Activated effector memory CD4-positive, alpha-beta T cell treated with anti-CD3 and anti-CD28 coated beads, Interleukin-2, amount 50 U/mL, for 16 hours (primary cell): ENCODE measurements around the gene WDR43.
A peak's percentile ranks its signal among the peaks of the same experiment; 100 is the strongest.

Experiments used
- DNase-seq: peaks from one replicate; pipeline ENCODE4 v3.0.0-alpha.2; 2020

Gene WDR43

DNA sequence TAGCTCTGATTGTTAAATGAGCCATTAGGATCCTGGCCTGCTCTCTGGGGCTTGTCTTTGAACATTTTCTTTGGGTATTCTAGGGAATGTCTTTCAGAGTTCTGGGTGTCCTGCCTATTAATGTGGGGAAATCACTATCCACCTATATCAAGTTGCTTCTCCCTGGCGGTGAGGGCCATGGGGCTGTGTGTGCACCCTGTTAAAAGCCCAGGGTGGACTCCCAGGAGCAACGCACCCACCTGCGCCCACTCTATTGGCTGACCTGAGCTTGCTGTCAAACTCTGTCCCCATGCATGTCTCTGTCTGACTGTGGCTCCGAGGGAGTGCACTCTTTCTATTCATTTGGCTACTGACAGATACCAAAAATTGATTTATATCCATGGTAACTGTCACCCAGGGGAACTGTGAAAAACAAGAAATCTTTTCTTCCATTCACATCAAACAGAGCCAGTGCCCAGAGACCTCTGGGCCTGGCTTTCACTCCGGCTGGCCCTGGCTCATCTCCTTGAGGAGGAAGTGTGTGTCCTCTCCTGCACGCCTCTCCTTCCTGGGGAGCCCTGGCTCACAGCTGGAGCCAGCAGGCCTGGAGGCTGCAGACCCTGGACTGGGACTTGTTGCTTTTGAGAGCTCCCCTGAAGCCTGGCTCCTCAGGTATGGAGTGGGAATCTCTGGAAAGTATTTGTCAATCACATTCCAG, 76.1 kb downstream of the WDR43 start:
- DNase-seq: no peak

DNA sequence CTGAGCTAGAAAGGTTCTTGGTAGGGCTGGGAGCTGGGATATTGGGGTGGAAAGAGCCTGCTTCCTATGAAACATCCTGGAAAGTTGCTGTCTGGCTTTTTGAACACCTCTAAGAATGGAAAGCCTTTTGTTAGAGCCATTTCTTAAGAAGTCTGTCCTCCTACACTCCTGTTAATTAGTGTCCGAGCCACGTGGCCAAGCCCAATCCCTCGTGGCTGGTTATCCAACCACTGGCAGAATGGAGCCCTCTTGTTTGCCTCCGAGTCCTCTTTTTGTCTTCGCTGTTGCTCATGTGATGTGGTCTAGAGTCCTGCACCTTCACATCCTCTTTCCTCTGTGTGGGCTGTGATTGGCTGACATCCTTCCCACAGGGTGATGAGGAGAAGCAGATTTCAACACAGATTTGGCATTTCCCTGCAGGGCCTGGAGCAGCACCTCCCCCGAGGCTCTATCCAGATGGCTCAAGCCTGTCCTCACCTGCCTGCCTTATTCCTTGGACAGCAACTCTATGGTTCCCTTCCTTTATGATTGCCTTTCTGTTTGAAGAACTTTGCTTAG, 78.4 kb downstream of the WDR43 start:
- peak; percentile 62 for DNase-seq

DNA sequence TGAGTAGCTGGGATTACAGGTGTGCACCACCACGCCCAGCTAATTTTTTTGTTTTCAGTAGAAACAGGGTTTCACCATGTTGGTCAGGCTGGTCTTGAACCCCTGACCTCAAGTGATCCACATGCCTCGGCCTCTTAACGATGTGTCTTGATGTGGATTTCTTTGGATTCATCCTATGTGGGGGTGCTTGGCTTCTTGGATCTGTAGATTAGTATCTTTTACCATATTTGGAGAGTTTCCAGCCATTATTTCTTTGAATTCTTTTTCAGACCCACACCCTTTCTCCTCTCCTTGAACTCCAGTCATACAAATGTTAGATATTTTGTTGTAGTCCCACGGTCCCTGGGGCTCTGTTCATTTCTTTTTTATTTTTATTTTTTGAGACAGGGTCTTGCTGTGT, 79.8 kb downstream of the WDR43 start:
- DNase-seq: peak; percentile 16

DNA sequence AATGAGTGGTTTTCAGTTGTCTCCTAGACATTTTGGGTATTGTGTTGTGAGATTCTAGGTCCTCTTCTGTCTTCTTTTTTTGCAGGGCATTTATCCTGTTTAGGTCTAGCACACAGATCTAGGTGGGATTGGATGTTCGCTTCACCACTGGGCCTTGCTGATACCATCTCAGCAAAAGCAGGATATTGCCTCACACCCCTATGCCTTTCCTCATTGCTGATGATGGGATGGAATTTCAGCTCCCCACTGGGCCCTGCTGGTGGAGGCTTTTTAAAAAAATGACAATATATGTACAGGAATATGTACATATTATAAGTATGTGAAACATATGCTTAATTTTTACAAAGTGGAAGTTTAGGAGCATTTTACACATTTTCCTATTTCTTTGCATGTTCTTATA, 81.2 kb downstream of the WDR43 start:
- no peak for DNase-seq

DNA sequence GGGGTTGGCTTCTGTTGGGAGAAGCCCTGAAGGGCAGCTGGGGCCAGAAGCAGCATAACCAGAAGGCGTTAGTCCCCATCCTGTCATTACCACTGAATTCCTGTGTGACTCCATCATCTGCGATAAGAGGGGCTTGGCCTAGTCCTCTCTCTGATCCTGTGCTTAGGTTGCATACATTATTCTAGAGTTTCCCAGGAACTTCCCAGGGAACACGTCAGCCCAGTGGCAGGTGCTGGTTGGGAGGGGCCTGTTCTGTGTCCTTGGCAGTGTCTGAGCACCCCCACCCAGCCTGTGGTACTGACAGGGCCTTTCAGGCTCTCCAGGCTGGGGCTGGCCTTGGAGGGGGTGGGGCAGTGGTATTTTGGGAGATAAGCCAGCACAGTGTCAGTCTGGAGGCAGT, 82.1 kb downstream of the WDR43 start:
- DNase-seq: peak; percentile 28

DNA sequence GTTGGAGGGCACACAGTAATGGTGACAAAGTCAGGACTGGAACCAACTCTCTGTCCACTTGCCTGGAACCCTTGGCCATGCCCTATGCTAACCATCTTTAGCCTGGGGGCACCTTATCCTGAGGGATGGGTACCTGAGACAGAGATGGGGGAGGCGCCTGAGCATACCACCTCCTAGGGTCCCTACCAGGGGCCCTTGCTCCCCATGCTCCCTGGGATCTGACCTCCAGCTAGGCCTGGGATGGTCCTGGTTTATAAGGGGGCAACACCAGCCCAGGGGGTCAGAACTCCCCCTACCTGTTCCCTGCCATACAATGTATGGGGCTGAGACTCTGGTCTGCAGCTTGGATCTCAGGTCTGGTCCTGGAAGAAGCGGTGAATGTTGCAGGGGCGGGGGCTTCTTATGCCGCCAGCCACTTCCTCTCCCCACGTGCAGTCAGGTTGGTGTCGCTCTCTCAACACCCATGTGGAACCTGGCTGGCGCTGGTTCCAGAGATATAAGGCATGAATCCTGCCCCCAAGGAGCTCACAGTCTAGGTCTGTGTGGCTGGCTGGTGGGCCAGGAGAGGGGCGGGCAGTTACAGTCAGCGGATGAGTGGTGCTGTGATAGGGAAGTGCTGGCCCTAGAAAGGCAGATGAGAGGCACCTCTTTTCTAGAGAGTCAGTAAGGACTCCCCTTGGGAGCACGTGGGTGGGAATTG, 82.9 kb downstream of the WDR43 start:
- DNase-seq: peak; percentile 56

DNA sequence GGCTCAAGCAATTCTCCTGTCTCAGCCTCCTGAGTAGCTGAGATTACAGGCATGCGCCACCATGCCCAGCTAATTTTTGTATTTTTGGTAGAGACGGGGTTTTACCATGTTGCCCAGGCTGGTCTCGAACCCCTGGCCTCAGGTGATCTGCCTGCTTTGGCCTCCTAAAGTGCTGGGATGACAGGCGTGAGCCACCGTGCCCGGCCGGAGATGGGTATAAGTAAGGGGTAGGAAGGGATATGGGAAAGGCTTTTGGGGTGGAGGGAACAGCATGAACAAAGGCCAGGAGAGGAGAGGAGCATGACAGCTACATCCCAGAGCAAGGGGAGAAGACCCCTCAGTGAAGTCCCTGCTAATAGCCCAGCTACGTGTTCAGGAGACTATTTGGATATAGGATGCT, 83.5 kb downstream of the WDR43 start:
- DNase-seq: peak; percentile 51

DNA sequence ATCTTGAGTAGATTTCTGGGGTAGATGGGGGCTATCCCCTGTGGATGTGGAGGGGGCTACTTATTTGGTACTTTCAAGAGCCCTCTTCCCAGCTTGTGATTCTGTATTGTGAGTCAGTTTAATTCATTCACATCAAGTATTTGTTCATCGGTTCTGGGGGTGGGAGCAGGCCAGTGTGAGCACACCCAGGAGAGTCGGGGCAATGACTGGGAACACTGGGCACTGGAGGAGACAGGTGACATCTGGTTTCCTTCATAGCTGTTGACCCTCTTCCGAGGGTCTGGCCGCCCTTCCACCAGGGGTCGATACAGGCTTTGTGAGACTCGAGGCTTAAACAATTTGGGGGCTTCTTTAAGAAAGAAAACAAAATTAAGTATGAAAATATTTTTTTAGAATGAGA, 84.1 kb downstream of the WDR43 start:
- peak; percentile 37 for DNase-seq

DNA sequence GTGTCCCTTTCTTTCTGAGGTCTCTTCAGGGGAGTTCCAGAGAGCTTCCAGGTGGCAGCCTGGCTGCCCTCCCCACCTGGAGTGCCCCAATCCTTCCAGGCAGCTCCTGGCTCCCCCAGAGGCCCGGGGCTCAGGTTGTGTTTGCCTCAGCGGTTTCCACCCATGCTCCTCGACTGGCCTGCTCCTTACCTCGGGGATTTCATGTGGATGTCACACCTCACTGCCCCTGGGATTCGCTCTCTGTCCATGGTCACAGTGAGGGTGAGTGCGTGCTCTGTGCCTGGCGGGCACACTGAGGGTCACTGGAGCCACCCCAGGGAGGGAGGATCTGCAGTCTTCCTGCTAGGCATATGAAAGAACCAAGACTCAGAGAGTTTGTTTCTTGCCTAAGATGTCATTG, 84.6 kb downstream of the WDR43 start:
- peak; percentile 30 for DNase-seq

DNA sequence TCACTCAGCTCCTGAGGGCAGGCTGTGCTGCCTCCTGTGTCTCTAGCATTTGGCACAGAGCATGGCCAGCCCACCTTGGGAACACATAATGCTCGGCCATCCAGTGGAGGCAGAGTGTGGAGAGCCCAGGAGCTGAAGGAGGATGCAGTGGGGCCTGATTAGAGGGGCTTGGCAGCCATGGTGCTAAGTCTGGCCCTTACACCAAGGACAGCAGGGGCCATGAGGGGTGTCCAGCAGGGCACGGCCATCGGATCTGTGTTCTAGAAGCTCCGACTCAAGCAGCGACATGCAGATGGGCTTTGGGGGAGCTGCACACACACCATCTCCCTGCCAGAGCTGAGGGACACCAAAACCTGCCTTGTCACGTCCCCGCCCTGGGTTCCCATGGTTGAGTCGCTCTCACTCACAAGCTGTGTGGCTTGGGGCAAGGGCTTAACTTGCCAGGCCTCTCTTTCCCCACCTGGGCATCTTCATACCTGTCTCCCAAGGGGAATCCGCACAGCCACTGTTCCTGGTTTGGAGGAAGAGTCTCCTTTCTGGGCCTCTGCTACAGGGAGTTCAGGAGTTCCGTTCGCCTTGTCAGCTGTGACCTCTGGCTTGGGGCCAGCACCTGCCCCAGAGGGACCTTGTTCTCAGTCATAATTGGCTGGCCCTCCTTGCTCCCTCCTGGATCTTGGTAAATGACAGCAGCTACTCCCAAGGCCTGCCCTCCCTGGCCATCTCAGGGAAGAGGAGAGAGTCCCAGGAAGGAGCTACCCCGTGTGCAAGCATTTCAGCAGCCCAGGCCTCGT, 85.3 kb downstream of the WDR43 start:
- peak; percentile 47 for DNase-seq

DNA sequence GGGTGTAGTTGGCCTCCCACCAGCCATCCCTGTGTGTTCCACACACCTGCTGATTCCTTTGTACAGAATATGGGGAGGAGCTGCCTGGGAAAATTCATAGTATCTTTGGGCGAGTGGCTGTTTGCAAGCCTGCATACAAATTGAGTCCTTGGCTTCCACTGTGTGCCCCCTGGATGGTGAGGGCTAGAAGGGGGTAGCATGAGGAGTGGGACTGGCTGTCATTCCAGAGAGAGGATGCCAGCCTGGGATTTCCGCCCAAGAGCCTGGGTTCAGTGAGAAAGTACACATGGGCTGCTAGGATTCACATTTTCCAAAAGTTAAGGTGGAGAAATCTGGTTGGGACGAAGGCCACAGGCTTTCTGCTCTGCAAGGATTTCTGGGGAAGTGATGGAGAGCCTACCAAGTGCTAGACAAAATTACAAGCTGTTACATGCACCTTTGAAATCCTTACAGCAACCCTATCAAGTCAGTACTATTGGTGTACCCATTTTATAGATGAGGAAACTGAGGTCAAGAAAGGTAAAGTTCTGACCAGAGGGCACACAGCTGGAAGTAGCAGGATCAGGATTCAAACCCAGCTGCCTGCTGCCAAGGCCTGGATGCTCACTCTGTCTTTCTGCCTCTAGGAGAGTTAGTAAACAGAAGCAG, 86.0 kb downstream of the WDR43 start:
- peak; percentile 22 for DNase-seq

DNA sequence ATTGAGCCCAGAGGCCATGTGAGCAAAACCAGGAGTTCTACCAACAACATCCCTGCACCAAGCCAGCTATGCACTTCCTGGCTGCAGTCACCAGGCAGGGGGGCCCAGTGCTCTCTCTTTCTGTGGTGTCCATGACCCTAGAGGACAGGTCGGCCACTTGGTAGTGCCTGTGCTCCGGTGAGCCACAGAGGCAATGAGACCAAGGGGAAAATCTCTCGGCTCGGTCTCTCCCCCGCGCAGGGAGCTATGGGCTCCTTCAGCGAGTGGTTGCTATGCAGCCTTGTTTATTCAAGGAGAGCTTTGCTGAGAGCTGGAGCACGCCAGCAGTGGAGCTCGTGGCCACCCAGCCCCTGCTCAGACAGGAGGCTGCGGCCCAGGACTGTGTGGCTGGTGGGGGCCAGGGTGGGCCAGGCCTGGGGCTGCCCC, 86.6 kb downstream of the WDR43 start, which contains the start of gene TOGARAM2:
Gene TOGARAM2 (plus strand): TSS at position 283 of the 426 bp plus-strand sequence. CDS start 13,537 bp downstream, outside the sequence.
- peak; percentile 56 for DNase-seq

DNA sequence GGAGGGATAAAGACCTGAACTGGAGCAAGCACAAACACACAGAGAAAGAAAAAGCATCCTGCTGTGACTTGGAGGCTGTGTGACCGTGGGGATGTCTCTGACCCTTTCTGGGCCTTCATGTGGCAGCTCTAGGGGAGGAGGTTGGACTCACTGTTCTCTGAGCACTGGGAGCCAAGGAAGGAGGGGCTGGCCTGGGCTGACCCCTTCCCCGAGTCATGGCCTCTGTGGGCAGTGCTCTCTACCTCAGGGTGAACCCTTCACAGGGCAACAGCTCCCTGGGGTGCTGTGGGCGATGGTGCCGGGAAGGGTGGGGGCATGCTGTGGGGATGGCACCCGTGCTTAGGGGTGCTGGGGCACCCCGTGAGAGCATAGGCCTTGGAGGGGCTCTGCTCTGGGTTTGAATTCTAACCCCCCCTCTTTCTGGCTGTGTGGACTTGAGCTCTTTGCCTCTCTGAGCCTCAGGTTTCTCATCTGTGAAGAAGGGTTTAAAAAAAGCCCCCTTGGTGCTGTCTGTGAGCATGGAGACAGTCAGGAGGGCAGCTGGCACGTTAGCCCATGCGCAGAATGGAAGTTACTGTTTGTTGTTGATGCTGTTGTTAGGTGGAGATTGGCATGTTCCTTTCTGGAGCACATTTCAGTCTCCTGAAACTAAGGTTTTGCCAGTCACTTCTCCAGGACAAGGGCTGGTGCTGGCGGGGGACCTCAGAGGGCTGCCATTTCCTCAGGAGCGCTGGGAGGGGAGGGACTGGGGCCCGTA, 87.3 kb downstream of the WDR43 start:
- DNase-seq: peak; percentile 61

DNA sequence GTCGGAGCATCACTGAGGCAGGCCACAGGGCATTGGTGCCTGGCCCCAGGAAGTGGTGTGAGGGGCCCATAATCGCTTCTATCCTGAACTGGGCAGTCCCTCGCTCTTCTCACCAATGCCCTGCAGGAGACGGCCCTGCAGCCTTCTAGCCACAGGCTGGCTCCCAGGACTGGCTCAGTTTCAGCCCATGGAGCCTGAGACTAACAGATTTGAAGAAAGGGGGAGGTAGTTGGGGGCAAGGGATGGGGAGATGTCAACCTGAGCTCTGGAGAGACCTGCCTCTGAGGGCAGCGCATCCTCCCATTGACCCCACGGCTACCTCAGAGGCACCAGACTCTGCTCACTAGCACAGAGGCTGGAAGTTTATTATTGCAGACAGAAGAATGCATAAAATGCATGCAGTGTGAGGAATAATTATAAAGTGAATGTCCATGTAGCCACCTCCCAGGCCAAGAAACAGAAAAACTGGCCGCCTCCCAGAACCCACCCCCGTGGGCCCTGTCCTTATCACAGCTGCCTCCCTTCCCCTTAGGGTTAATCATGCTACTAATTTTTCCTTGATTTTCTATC, 88.0 kb downstream of the WDR43 start:
- DNase-seq: peak; percentile 33

DNA sequence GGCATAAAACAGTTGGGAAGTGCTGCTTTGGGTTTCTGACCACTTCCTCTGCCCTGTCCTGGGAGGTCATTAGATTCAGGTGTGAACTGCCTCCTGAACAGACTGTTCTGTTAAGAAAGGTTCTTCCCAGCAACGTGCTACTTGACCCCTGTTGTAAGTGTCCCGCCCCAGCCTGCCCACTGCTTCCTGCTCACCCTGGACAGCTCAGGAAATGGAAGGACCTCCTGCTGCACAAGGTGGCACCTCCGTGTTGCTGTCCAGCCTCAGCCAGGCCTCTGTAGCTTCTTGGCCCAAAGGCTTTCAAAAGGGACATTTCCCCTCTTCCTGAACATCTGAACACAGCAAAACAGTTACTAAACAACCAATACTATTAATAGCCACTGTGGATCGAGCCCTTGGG, 92.0 kb downstream of the WDR43 start:
- no peak for DNase-seq

DNA sequence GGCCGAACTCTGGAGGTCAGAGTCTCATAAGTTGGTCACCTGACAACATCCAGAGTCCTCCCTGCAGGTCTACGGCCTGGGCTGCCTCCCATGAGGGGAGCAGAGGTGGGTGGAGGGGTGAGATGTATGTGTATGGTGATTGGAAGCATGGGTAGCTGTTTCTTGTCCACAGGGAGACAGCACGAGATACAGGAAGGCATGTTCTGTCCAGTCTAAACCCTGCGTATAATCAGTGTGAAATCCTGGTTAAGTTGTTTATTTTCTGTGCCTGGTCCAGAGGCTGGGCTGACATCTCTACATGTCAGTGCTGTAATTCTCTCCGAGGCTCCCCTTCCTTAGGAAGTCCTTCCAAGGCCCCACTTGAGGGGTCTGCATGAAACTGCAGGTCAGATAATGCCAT, 95.5 kb downstream of the WDR43 start:
- no peak for DNase-seq

DNA sequence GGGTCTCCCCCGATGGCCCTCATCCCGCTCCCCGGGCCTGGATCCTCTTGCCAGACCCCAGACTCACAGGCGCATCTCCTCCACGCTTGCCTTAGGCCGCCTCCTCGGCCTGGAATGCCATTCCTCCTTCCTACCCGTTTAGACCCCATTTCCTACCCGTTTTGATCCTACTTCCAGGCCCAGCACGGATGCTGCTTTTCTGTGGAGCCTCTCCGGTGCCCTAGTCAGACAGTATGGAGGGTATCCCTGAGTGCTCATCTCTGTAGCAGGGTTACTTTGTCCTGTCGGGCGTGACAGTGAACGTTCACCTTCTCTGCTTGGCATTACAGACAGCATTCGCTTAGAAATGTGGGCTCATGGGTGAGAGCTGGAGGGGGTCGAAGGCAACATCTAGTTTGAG, 96.0 kb downstream of the WDR43 start:
- DNase-seq: no peak

DNA sequence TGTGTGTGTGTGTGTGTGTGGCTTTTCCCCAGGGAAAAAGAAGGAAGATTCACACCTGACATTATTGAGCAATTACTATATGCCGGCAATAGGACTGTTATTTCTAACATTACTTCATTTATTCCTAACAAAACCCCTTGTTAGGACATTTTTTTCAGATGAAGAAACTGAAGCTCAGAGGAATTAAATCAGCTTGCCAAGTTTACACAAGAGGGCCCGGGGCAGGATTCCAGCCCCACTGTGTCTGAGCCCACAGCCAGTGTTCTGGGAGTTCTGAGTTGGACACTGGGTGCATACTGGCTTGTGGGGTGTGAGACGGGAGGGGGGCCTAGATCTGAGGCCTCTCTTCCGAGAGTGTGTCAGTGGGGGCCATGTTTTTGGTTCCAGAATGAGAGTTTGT, 96.6 kb downstream of the WDR43 start:
- DNase-seq: no peak

DNA sequence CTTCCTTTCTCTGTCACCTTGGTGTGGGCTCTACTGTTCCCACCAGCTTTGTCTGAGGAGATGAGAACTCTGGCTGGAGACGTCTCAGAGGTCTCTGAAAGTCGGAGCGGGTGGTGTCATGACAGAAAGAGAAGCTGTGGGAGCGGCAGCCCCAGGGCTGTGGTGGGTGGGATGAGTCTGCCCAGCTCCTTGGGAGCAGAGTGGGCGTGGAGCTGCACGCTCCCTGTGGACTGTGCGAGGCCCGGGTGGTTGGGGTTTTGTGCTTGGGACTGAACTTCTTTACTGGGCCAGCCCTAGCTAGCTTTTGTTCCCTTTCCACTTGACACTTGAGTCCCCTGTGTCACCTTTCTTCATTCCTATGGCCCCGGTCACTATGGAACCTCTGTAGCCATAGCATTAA, 97.0 kb downstream of the WDR43 start:
- no peak for DNase-seq

DNA sequence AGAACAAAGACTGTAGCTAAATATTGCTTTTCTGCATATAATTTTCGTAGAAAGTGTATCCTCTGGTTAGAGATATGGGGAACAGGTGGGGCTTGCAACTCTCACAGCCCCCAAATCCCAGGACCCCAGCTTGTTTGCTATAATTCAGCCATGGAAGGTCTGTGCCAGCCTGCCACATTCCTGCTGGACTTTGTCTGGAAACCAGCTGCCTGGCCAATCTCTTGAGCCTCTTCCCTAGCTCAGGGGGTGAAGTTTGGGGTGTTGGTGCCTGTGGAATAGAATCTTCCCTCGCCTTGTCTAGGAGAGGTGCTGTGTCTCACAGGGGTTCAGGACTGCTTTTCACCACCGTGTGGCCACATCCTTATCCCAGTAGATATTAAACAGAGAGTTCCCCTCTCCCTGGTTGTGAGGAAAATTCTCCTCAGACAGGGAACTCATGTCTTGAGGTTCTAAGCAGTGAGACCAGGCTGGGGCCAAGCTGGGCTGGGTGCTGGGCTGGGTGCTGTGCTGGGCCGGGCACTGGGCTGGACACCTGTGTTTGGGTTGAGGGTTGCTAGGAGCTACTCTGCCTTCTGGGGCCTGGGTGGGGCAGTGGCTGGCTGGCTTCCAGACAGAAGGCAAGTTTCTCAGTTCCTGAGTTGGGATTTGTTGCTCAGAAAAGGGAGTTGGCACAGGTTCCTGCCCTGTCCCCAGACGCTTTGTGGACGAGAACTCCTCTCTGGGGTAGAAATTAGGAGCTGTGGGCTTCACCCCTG, 98.9 kb downstream of the WDR43 start:
- DNase-seq: no peak

DNA sequence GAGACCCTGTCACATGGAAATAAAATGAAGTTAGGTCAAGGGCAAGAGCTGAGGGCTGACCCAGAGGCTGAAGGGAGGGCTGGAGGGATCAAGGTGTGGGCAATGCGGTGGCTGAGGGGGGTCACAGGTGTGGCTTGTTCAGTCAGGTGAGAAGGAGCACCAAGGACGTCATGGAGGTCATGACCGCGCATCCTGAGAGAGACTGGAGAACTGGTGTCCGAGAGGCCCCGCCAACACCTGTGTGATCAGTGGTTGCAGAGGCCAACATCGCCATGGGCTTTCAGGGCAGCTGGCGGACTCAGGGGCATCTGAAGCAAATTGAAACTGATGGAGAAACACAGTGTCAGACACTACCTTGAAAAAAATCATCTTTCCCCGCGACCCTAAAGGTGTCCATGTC, 99.6 kb downstream of the WDR43 start:
- DNase-seq: no peak
